Measurements from ENCODE around the gene ARF1.

GRCh38 chr1:228092342-228093049 lies 10.0 kb downstream of the ARF1 start:
- TF ChIP-seq ZNF121 (CRISPR knock-in tag; IDR thresholded peaks at IDR 0.05) (no peak), CTCF (IDR thresholded peaks at IDR 0.05) (no peak)

All from WTC11 (cell line).